K562 (cell line): ENCODE results near the gene RNF26. TPM values are rescaled to one million over a fixed set of nuclear protein-coding genes. Genes with fewer than 3 reads are reported as not detected.

Experiments
- ADNP ChIP-seq: fragments of 200-800 bp; sonication (Bioruptor generic); IDR thresholded peaks from 2 replicates; pipeline ENCODE4 v1.6.1; 2016; ENCODE audit warnings: missing genetic modification characterization, missing compliant biosample characterization
- CBFB ChIP-seq: sonication (generic); formaldehyde crosslinking; IDR thresholded peaks from 2 replicates; pipeline ENCODE4 v1.4.0; 2020; ENCODE audit warnings: mild to moderate bottlenecking, missing genetic modification reagents
- ETV1 ChIP-seq: fragments of 450-650 bp; conservative IDR thresholded peaks from 2 replicates; pipeline ENCODE4 v1.6.1; 2016; ENCODE audit warnings: missing genetic modification characterization, control low read depth, low read depth, missing compliant biosample characterization
- HNRNPUL1 ChIP-seq: fragments of 200-400 bp; formaldehyde crosslinking; IDR thresholded peaks from 2 replicates; pipeline ENCODE4 v1.6.1; 2017; ENCODE audit warnings: low read length
- MCM7 ChIP-seq, 2 experiments: fragments of 450-650 bp; IDR thresholded peaks; 2 replicates each; pipeline ENCODE4 v1.6.1; 2016 to 2018
- PHB ChIP-seq: fragments of 250-450 bp; sonication (Bioruptor Pico); IDR thresholded peaks from 2 replicates; pipeline ENCODE4 v1.5.0; 2021
- SMAD2 ChIP-seq: fragments of 150-350 bp; IDR thresholded peaks from 2 replicates; pipeline ENCODE4 v1.6.1; 2014; ENCODE audit warnings: low read depth, mild to moderate bottlenecking, low read length
- TAF9B ChIP-seq: fragments of 450-650 bp; IDR thresholded peaks from 2 replicates; pipeline ENCODE4 v1.6.1; 2018; ENCODE audit warnings: mild to moderate bottlenecking; ENCODE audit not compliant: partially characterized antibody
- ZKSCAN8 ChIP-seq: fragments of 200-800 bp; sonication (Bioruptor generic); IDR thresholded peaks from 2 replicates; pipeline ENCODE4 v1.6.1; 2016; ENCODE audit warnings: missing genetic modification characterization, missing compliant biosample characterization
- ZNF239 ChIP-seq: fragments of 250-450 bp; sonication (Bioruptor Pico); IDR thresholded peaks from 2 replicates; pipeline ENCODE4 v1.4.0; 2020; ENCODE audit warnings: mild to moderate bottlenecking
- ZNF436 ChIP-seq: fragments of 250-450, 450-650 bp; sonication (Bioruptor Pico); formaldehyde crosslinking; IDR thresholded peaks from 2 replicates; pipeline ENCODE4 v1.7.0; 2020; ENCODE audit warnings: mild to moderate bottlenecking
- polyA plus RNA-seq, 8 experiments: library from polyadenylated mRNA; depleted of rRNA in 4 of 8; stranded (reverse) in 5 of 8; unstranded in 3 of 8; fragments of >200 nt; fragmentation: Nextera tagmentation in 2 of 8; fragmentation: Illumina TruSeq in 1 of 8; extraction: Ambion mirVana in 2 of 8; extraction: Trizol in 1 of 8; gene quantifications; 2 replicates each; pipeline versions ENCODE4 v1.2.1 to v1.2.3, GENCODE V29; 2011 to 2014; ENCODE audit warnings: inconsistent platforms in 1 of 8, missing spikeins in 1 of 8
- total RNA-seq, 7 experiments: library from RNA; depleted of rRNA in 6 of 7; stranded (reverse); fragments of >200 nt in 6 of 7; fragmentation: Illumina TruSeq in 2 of 7; extraction: Trizol in 2 of 7; gene quantifications; 2 replicates each; pipeline versions ENCODE4 v1.2.1 to v1.2.3, GENCODE V29; 2011 to 2021; ENCODE audit warnings: low replicate concordance in 1 of 7
- TF ChIP-seq, protein P1 (sequence below), 2 experiments: fragments of 450-650 bp; formaldehyde crosslinking in 1 of 2; IDR thresholded peaks; 2 replicates each; pipeline versions ENCODE4 v1.4.0 to v1.6.1; 2014 to 2020; ENCODE audit warnings: mild to moderate bottlenecking in 2 of 2, borderline replicate concordance in 1 of 2, low read depth in 1 of 2
- TF ChIP-seq, protein P2 (sequence below): sonication (generic); formaldehyde crosslinking; IDR thresholded peaks from 2 replicates; pipeline ENCODE4 v1.8.0; 2023; ENCODE audit warnings: mild to moderate bottlenecking, missing genetic modification reagents
- TF ChIP-seq, protein P3 (sequence below), 2 experiments: fragments of 200-800 bp in 1 of 2; sonication (Bioruptor generic) in 1 of 2; sonication (generic) in 1 of 2; formaldehyde crosslinking in 1 of 2; IDR thresholded peaks in 1 of 2; conservative IDR thresholded peaks in 1 of 2; 2 replicates each; pipeline versions ENCODE4 v1.5.0 to v1.6.1; 2016 to 2020; ENCODE audit warnings: missing compliant biosample characterization in 1 of 2, missing genetic modification characterization in 1 of 2, missing genetic modification reagents in 1 of 2

RNF26 gene
- total and polyA plus RNA-seq, 9 of the 15 experiments (the other 6 are each of a cell fraction or from before 2014, with no cell fraction given) = 5.3 to 53.6 (median 12.7) TPM

GRCh38 chr11:119318240-119319135, 15.8 kb upstream of the RNF26 start (continued):
- TF ChIP-seq, protein P1, sequence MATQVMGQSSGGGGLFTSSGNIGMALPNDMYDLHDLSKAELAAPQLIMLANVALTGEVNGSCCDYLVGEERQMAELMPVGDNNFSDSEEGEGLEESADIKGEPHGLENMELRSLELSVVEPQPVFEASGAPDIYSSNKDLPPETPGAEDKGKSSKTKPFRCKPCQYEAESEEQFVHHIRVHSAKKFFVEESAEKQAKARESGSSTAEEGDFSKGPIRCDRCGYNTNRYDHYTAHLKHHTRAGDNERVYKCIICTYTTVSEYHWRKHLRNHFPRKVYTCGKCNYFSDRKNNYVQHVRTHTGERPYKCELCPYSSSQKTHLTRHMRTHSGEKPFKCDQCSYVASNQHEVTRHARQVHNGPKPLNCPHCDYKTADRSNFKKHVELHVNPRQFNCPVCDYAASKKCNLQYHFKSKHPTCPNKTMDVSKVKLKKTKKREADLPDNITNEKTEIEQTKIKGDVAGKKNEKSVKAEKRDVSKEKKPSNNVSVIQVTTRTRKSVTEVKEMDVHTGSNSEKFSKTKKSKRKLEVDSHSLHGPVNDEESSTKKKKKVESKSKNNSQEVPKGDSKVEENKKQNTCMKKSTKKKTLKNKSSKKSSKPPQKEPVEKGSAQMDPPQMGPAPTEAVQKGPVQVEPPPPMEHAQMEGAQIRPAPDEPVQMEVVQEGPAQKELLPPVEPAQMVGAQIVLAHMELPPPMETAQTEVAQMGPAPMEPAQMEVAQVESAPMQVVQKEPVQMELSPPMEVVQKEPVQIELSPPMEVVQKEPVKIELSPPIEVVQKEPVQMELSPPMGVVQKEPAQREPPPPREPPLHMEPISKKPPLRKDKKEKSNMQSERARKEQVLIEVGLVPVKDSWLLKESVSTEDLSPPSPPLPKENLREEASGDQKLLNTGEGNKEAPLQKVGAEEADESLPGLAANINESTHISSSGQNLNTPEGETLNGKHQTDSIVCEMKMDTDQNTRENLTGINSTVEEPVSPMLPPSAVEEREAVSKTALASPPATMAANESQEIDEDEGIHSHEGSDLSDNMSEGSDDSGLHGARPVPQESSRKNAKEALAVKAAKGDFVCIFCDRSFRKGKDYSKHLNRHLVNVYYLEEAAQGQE (IDR thresholded peaks at IDR 0.05; ENCODE audit: borderline replicate concordance) = 0 out of 2 replicates have a peak, but pooled peaks have one; percentile 2
- TF ChIP-seq, protein P1 (CRISPR knock-in tag; IDR thresholded peaks at IDR 0.05; ENCODE audit: low read depth) = no peak
- 0 out of 2 replicates have a peak, but pooled peaks have one; percentile 20 for TF ChIP-seq CBFB
- TF ChIP-seq ZKSCAN8 (CRISPR knock-in tag) = peak; percentile 48; the same call in 1 of the 2 replicates
- no peak for TF ChIP-seq MCM7 (IDR thresholded peaks at IDR 0.05)
- peak; percentile 78 for TF ChIP-seq ETV1
- no peak for TF ChIP-seq SMAD2
- no peak for TF ChIP-seq PHB
- no peak for TF ChIP-seq HNRNPUL1
- TF ChIP-seq TAF9B = peak; percentile 64
- TF ChIP-seq, protein P2, sequence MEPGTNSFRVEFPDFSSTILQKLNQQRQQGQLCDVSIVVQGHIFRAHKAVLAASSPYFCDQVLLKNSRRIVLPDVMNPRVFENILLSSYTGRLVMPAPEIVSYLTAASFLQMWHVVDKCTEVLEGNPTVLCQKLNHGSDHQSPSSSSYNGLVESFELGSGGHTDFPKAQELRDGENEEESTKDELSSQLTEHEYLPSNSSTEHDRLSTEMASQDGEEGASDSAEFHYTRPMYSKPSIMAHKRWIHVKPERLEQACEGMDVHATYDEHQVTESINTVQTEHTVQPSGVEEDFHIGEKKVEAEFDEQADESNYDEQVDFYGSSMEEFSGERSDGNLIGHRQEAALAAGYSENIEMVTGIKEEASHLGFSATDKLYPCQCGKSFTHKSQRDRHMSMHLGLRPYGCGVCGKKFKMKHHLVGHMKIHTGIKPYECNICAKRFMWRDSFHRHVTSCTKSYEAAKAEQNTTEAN (CRISPR knock-in tag) = 0 out of 2 replicates have a peak, but pooled peaks have one; percentile 68
- no peak; the same call in 1 of the 2 replicates for TF ChIP-seq ZNF239 (CRISPR knock-in tag)
- TF ChIP-seq, protein P3, sequence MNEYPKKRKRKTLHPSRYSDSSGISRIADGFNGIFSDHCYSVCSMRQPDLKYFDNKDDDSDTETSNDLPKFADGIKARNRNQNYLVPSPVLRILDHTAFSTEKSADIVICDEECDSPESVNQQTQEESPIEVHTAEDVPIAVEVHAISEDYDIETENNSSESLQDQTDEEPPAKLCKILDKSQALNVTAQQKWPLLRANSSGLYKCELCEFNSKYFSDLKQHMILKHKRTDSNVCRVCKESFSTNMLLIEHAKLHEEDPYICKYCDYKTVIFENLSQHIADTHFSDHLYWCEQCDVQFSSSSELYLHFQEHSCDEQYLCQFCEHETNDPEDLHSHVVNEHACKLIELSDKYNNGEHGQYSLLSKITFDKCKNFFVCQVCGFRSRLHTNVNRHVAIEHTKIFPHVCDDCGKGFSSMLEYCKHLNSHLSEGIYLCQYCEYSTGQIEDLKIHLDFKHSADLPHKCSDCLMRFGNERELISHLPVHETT (CRISPR knock-in tag; conservative IDR thresholded peaks at IDR 0.05 in 1 of 2, IDR thresholded peaks at IDR 0.05 in 1 of 2) = 0 out of 4 replicates have a peak, but pooled peaks of 1 of the 2 experiments have one; percentile 27
- no peak for TF ChIP-seq ADNP (tag)
- no peak for TF ChIP-seq ZNF436
